GM21381 (cell line): ENCODE data around the gene EXD3.
A peak's percentile ranks its signal among the peaks of the same experiment; 100 is the strongest.
"Not testable (repeated sequence)": the region's sequence is repeated elsewhere in the genome, so short reads cannot be mapped to it uniquely, and the experiment has no call there.

Experiments used
- ATAC-seq: cut with Tn5 transposase; IDR thresholded peaks from one replicate; pipeline ENCODE4 v1.9.1; 2021; ENCODE audit warnings: mild to moderate bottlenecking, moderate library complexity; ENCODE audit not compliant: unreplicated experiment

Gene EXD3, protein sequence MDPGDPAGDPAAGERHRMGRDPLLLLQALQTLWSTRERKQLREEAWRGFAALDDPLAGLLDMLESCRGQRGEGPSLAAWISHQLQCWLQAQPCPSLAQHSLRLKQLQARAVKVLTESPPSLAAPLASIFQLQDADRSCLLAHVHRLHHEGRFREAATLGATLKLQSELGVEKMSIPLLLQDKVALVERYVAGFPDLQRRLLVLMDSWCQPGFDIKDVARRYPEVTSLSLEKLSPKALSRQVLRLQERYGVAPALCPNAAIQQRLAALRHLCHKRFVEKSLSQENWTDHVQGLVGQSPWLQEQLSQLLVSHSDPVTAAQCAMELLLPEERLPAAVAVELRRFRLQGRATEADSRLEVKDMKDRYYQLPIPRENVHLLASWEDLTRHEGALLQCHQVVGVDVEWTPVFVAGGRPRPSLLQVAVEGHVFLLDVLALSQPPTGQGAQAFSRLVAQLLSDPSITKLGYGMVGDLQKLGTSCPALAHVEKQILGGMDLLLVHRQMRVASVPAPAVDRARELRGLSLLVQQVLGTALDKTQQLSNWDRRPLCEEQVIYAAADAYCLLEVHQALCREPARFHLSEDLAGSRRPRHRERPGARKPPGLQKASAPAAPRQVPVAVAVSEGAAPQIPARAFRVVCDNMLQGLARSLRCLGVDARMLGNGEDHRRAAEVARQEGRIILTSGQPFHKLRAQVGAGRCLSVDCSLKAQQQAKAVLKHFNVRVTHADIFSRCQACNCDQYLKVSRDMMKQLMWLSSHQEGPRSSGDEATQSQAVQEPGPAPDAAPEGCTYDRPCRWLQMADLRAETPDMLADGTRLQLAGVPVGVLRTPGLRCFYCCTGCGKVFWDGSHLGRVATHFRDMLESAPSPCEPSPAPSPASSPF

GRCh38 chr9:137422604-137423513 lies at the start of gene EXD3, which contains the start of gene NOXA1:
Gene EXD3 (minus strand): TSS chr9:137423162. CDS start chr9:137395357, 27,805 bp downstream.
Gene NOXA1 (plus strand): TSS chr9:137423393. CDS start chr9:137423530, 137 bp downstream.
- peak; percentile 80 for ATAC-seq

DNA sequence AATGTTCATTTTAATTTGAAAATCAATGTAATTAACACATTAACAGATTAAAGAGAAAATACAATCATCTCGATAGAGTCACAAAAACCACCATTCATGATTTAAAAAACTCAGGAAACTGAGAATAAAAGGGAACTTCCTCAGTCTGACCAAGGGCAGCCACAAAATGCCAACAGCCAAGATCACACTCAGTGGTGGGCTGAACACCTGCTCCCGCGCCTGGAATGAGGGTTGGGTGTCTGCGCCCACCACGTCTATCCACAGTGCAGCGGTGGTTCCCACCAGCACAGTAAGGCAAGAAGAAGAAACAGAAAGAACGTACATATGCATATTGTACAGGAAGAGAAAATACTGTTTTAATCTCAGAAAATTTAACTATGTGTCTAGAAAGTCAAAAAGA lies 47.8 kb upstream of the EXD3 start:
- no peak for ATAC-seq

- no peak for ATAC-seq
Observed at GRCh38 chr9:137467896-137468295, 44.9 kb upstream of the EXD3 start.

DNA sequence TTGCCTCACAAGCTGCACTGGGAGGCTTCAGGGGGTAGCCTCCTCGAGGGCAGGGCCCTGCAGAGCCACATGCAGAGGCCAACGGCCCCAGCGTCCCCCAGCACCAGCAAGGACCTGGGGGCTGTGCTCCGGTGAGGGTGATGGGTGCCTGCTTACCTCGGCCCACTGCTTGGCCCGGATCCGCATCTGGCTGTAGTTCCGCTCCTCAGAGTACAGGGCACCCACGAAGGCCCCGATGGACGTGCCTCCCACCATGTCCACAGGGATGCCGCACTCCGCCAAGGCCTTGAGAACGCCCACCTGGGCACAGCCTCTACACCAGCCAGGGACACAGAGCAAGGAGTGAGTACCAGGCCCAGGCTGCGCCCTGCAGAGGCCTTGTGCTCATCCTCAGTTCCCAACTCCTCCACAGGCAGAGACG lies 44.2 kb upstream of the EXD3 start:
- ATAC-seq = no peak

DNA sequence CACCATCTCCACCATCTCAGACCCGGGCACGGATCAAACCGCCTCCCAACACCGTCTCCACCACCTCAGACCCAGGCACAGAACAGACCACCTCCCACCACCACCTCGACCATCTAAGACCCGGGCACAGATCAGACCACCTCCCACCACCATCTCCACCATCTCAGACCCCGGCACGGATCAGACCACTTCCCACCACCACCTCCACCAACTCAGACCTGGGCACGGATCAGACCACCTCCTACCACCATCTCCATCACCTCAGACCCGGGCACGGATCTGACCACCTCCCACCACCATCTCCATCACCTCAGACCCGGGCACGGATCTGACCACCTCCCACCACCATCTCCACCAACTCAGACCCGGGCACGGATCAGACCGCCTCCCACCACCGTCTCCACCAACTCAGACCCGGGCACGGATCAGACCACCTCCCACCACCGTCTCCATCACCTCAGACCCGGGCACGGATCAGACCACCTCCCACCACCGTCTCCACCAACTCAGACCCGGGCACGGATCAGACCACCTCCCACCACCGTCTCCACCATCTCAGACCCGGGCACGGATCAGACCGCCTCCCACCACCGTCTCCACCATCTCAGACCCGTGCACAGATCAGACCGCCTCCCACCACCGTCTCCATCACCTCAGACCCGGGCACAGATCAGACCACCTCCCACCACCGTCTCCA lies 43.6 kb upstream of the EXD3 start:
- not testable (repeated sequence) for ATAC-seq

DNA sequence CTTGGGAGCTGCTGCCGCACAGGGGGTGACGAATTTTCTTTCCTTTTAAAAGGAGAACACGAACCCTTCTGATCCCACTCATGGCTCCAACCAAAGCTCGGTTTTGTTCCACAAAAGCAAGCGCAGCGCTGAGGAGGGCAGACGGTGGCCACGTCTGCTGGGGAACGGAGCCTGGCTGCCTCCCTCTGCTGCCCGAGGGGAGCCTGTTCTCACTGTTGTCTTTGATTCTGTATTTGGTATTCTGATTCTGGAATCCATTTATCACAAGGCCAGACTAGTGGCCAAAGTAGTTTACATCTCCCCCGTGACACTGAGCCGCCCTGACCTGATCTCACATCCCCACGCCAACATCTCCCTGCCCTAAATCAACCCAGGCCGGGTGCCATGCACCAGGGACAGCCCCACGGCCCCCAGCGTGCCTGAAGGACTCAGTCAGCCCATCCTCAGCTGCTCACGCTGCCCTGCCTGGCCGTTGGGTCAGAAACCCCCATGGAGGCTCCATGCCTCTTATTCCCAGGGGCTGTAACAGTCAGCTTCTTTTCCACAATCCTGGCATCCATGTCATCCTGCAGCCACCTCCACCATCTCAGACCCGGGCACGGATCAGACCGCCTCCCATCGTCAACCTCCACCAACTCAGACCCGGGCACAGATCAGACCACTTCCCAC lies 42.9 kb upstream of the EXD3 start:
- no peak for ATAC-seq

- ATAC-seq = no peak
Observed at GRCh38 chr9:137465000-137465719, 42.2 kb upstream of the EXD3 start.

GRCh38 chr9:137464291-137464999 lies 41.5 kb upstream of the EXD3 start:
- ATAC-seq = no peak

GRCh38 chr9:137463931-137464290 lies 40.9 kb upstream of the EXD3 start:
- no peak for ATAC-seq

DNA sequence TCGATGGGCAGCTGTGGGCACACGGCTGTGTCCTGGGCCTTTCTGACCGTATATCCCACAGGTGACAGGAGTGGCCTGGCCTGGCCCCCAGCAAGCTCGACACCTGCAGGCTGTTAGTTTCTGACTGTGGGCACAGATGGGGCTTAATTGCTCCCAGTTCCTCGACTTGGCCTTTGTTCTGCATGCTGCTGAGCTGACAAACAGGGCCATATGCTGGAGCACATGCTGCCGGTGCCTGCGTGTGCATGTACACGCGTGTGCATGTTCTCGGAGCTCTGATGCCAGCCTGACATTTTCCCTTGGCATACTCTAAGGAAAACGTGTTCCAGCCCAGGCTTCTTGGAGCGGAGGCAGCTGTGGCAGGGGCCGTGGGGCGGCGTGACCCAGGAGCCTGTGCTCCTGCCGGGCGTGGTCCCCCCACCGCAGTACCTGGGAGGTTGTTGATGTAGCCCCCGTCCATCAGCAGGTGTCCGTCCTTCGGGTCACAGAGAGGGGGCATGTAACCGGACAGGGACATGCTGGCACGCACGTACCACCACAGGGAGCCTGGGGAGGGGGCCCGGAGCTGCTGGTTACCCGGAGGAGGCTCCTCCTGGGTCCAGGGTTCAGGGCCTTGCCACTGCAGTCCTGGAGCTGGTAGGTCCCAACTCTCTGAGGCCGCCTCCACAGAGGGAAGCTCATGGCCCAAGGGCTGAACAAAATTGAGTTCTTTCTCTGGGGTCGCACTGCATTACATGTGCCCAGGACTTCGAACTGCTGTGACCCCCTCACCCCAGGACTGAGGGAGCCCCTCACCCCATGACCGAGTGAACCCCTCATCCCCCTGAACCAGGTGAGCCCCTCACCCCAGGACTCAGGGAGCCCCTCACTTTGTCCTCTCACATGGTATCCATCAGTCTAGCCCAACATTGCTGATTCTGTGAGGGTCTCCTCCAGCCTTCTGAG lies 40.3 kb upstream of the EXD3 start:
- ATAC-seq = no peak

DNA sequence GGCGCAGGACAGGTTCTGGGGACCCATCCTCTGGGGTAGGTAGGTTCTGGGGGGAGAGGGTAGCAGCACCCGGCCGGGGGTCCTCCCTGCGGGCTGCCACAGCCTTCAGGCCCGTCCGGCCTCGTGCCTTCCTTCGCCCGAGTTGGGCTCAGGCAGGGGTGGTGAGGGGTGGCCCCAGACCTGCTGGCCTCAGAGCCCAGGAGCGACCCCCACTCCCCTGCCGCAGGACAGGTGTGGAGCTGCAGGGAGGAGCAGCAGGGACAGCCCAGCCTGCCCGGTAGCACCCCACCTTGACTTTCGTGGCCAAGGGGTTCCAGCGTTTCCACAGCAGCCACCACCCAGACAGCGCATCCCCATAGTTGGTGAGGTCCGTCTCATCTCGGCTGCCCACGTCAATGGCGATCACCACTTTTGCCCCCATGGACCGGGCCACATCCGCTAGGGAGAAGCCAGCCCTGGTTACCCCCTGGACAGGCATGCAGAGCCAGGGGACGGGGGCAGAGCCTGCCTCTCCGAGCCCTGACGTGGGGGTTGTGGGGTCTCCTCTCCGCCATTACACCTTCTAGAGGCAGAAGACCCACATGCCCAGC lies 39.5 kb upstream of the EXD3 start:
- no peak for ATAC-seq

DNA sequence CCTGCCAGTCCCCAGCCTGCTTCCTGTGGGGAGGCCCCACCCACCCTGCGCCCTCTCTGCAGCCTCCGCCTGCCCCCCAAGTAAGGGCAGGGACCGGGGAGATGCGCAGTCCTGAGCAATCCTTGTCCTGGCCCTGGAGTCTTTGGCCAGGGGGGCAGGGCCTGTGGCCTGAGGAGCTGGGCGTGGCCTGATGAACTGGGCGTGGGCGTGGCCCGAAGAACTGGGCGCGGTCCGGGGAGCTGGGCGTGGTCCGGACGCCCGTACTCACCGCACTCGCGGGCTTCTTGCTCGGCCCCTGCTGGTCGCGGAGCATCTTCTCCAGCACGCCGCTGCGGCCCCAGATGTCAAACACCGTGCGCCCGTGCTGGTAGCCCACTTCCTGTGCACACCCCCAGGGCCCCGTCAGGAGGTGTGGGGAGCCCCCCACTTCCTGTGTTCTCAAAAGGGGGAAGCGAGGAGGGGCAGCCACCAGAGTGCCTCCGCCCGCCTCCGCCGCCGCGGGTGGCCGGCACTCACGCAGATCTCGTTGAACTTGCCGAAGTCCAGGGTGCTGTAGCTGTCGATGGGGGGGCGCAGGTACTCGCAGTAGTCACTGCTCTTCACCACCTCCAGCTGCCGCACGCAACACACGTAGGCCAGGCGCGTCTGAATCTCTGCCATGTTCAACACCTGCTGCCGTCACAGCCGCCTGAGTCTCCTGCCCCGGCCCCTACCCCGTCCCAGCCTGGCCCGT lies 38.9 kb upstream of the EXD3 start:
- peak; percentile 35 for ATAC-seq

DNA sequence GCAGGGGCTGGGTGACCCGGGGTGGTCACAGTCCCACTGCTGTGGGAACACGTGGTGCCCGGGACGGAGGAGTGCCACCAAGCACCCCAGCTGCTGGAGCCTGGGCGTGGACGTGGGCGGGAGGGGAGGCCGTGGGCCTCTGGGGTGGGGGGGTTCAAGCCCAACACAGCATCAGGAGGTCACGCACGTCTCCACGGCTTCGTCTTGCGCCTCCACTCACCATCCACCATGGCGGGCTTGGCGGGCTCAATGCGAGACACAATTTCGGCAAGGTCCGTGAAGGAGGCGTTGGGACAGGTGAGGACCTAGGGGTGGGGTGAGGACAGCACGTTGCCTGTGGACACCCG lies 38.3 kb upstream of the EXD3 start:
- no peak for ATAC-seq

- ATAC-seq = no peak
Observed at GRCh38 chr9:137460363-137461315, 37.7 kb upstream of the EXD3 start.
